NOMO-1 treated with DMSO at 0.1 percent for 48 hours (cell line): ENCODE data around the gene LRRC3.
"Not testable (repeated sequence)": the region's sequence is repeated elsewhere in the genome, so short reads cannot be mapped to it uniquely, and the experiment has no call there.

Experiments
- DNase-seq: peaks from one replicate; lab custom pipeline; 2025; ENCODE audit not compliant: unreplicated experiment; lab: John Stamatoyannopoulos, UW

Gene LRRC3

GRCh38 chr21:44454747-44455523 is at the start of gene LRRC3:
LRRC3 (plus strand) TSS chr21:44455510; CDS start chr21:44456645, 1,135 bp downstream.
- DNase-seq: peak; percentile 41

- DNase-seq: no peak
Measured at GRCh38 chr21:44405948-44406872, 49.1 kb upstream of the LRRC3 start.

- no peak for DNase-seq
Measured at GRCh38 chr21:44406953-44407352, 48.4 kb upstream of the LRRC3 start.

- no peak for DNase-seq
Measured at GRCh38 chr21:44407493-44407892, 47.8 kb upstream of the LRRC3 start.

GRCh38 chr21:44408226-44408625 is 47.1 kb upstream of the LRRC3 start:
- DNase-seq: no peak

- no peak for DNase-seq
Measured at GRCh38 chr21:44413566-44414290, 41.6 kb upstream of the LRRC3 start.

GRCh38 chr21:44414291-44415072 is 40.8 kb upstream of the LRRC3 start:
- DNase-seq: no peak

- DNase-seq: no peak
Measured at GRCh38 chr21:44415073-44416025, 40.0 kb upstream of the LRRC3 start.

- DNase-seq: no peak
Measured at GRCh38 chr21:44416193-44416592, 39.1 kb upstream of the LRRC3 start.

- DNase-seq: not testable (repeated sequence)
Measured at GRCh38 chr21:44417621-44418107, 37.6 kb upstream of the LRRC3 start.

- no peak for DNase-seq
Measured at GRCh38 chr21:44418108-44418875, 37.0 kb upstream of the LRRC3 start.

GRCh38 chr21:44418876-44419230 is 36.5 kb upstream of the LRRC3 start:
- DNase-seq: no peak

- no peak for DNase-seq
Measured at GRCh38 chr21:44419679-44420078, 35.6 kb upstream of the LRRC3 start.

- no peak for DNase-seq
Measured at GRCh38 chr21:44420416-44421205, 34.7 kb upstream of the LRRC3 start.

- no peak for DNase-seq
Measured at GRCh38 chr21:44421901-44422840, 33.1 kb upstream of the LRRC3 start.

- DNase-seq: no peak
Measured at GRCh38 chr21:44423312-44423821, 31.9 kb upstream of the LRRC3 start.
